Neural progenitor cell (in vitro differentiated cells): ENCODE results near the gene TOX2.

Source experiments
- CTCF ChIP-seq: fragments of 200-600 bp; sonication (generic); IDR thresholded peaks from 2 replicates; pipeline ENCODE4 v1.5.1; 2017; ENCODE audit warnings: antibody characterized with exemption, mild to moderate bottlenecking
- EZH2 ChIP-seq: fragments of 200-600 bp; sonication (generic); IDR thresholded peaks from 2 replicates; pipeline ENCODE4 v1.6.1; 2017; ENCODE audit warnings: antibody characterized with exemption, mild to moderate bottlenecking, moderate library complexity
- EZH2phosphoT487 ChIP-seq: fragments of 200-600 bp; sonication (generic); IDR thresholded peaks from 2 replicates; pipeline ENCODE4 v1.6.1; 2017; ENCODE audit warnings: antibody characterized with exemption

- TF ChIP-seq CTCF (no peak), EZH2 (no peak), EZH2phosphoT487 (no peak)
Observed at GRCh38 chr20:44075950-44076232, 161.2 kb downstream of the TOX2 start.
